GM21717 (cell line): ENCODE results near the gene GOLGA5.
"Not testable (repeated sequence)": the region's sequence is repeated elsewhere in the genome, so short reads cannot be mapped to it uniquely, and the experiment has no call there.

Experiments
- ATAC-seq: cut with Tn5 transposase; IDR thresholded peaks from one replicate; pipeline ENCODE4 v1.9.1; 2021; ENCODE audit warnings: mild to moderate bottlenecking, moderate library complexity; ENCODE audit not compliant: unreplicated experiment

GOLGA5 gene

GRCh38 chr14:92793709-92794546 lies at the start of gene GOLGA5:
TSS of gene GOLGA5 (plus strand) at chr14:92794305. CDS start at chr14:92797438, 3,133 bp downstream.
- peak; percentile 90 for ATAC-seq

- ATAC-seq: peak; percentile 19
Observed at GRCh38 chr14:92747701-92748258, 46.3 kb upstream of the GOLGA5 start.

- peak; percentile 74 for ATAC-seq
Observed at GRCh38 chr14:92748259-92749016, 45.7 kb upstream of the GOLGA5 start, which contains the start of gene LGMN. TSS of gene LGMN (minus strand) at chr14:92748627. CDS start at chr14:92732786, 15,841 bp downstream.

GRCh38 chr14:92750222-92750728 lies 43.8 kb upstream of the GOLGA5 start:
- ATAC-seq: not testable (repeated sequence)

- no peak for ATAC-seq
Observed at GRCh38 chr14:92750994-92751400, 43.1 kb upstream of the GOLGA5 start.

- no peak for ATAC-seq
Observed at GRCh38 chr14:92751819-92752218, 42.3 kb upstream of the GOLGA5 start.

- ATAC-seq: no peak
Observed at GRCh38 chr14:92753250-92753649, 40.9 kb upstream of the GOLGA5 start.

GRCh38 chr14:92754966-92755365 lies 39.1 kb upstream of the GOLGA5 start:
- no peak for ATAC-seq

GRCh38 chr14:92755495-92755894 lies 38.6 kb upstream of the GOLGA5 start:
- no peak for ATAC-seq

GRCh38 chr14:92756446-92756845 lies 37.7 kb upstream of the GOLGA5 start:
- no peak for ATAC-seq

GRCh38 chr14:92759300-92759678 lies 34.8 kb upstream of the GOLGA5 start:
- ATAC-seq: no peak

GRCh38 chr14:92759679-92760523 lies 34.2 kb upstream of the GOLGA5 start:
- no peak for ATAC-seq

- no peak for ATAC-seq
Observed at GRCh38 chr14:92760524-92760805, 33.6 kb upstream of the GOLGA5 start.

GRCh38 chr14:92763666-92764631 lies 30.2 kb upstream of the GOLGA5 start:
- not testable (repeated sequence) for ATAC-seq

GRCh38 chr14:92768236-92768635 lies 25.9 kb upstream of the GOLGA5 start:
- peak; percentile 90 for ATAC-seq

GRCh38 chr14:92768795-92769194 lies 25.3 kb upstream of the GOLGA5 start:
- peak; percentile 7 for ATAC-seq

GRCh38 chr14:92770484-92770883 lies 23.6 kb upstream of the GOLGA5 start:
- ATAC-seq: no peak

GRCh38 chr14:92774572-92774971 lies 19.5 kb upstream of the GOLGA5 start:
- ATAC-seq: no peak

GRCh38 chr14:92775292-92775691 lies 18.8 kb upstream of the GOLGA5 start:
- peak; percentile 87 for ATAC-seq
